ENCODE measurements around the gene ZNF593.

ZNF593 gene

GRCh38 chr1:26169669-26170471 is at the start of gene ZNF593:
Gene ZNF593, plus strand, starts transcription at chr1:26169908. Its CDS starts 76 bp downstream, at chr1:26169984.
- ChIA-PET POLR2A (interaction anchor here (0.9 to 2.0 kb wide), 10 partner anchors 10 to 126 kb away, joined by 3 to 19 read pairs (median 5); partner anchors contain the start of genes CATSPER4, CEP85 and FAM110D), CTCF (interaction anchor here (0.5 to 2.2 kb wide), 15 partner anchors 8 to 230 kb away, joined by 3 to 8 read pairs (median 3); partner anchors contain the start of gene CEP85)
- DNase-seq (ENCODE audit: extremely low spot score), result peak; percentile 99
- TF ChIP-seq ZNF384 (IDR thresholded peaks at IDR 0.05) (no peak), PKNOX1 (IDR thresholded peaks at IDR 0.05) (0 out of 2 replicates have a peak, but pooled peaks have one; percentile 19), BHLHE40 (IDR thresholded peaks at IDR 0.05; ENCODE audit: borderline replicate concordance) (no peak), LEF1 (IDR thresholded peaks at IDR 0.05; ENCODE audit: borderline replicate concordance) (no peak; the same call in 1 of the 2 replicates), HDGF (IDR thresholded peaks at IDR 0.05; ENCODE audit: borderline replicate concordance) (no peak), FOXM1 (IDR thresholded peaks at IDR 0.05; ENCODE audit: borderline replicate concordance) (no peak), SUZ12 (IDR thresholded peaks at IDR 0.05) (no peak), TARDBP (IDR thresholded peaks at IDR 0.05) (peak; percentile 77), FOXK2 (IDR thresholded peaks at IDR 0.05) (no peak), SP1 (IDR thresholded peaks at IDR 0.05) (no peak), ELF4 (IDR thresholded peaks at IDR 0.05) (peak; percentile 87), L3MBTL2 (conservative IDR thresholded peaks at IDR 0.05) (peak; percentile 53; the same call in 1 of the 2 replicates), FOXA1 (IDR thresholded peaks at IDR 0.05) (no peak), ARNT (IDR thresholded peaks at IDR 0.05) (peak; percentile 11; the same call in 1 of the 2 replicates), NFRKB (IDR thresholded peaks at IDR 0.05) (no peak), CTBP1 (IDR thresholded peaks at IDR 0.05; ENCODE audit: borderline replicate concordance) (no peak)

DNA sequence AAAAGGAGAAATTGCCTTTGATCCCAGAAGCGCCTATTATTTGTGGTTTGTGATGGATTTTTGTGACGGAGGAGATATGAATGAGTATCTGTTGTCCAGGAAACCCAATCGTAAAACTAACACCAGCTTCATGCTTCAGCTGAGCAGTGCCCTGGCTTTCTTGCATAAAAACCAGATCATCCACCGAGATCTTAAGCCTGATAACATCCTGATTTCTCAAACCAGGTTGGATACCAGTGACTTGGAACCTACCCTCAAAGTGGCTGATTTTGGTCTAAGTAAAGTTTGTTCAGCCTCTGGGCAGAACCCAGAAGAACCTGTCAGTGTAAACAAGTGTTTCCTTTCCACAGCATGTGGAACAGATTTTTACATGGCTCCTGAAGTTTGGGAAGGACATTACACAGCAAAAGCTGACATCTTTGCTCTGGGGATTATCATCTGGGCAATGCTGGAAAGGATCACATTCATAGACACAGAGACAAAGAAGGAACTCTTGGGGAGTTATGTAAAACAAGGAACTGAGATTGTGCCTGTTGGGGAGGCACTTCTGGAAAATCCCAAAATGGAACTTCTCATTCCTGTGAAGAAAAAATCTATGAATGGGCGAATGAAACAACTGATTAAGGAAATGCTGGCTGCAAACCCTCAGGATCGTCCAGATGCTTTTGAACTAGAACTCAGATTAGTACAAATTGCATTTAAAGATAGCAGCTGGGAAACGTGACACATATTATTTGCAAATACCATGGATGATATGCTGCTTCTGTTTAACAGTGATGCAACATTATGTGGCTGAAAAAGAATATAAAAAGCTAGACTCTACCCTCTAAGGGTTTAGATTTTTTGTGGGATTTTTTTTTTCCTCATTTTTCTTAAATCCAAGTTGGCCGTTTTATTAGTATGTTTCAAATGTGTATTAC is 47.6 kb upstream of the ZNF593 start:
- ChIA-PET POLR2A (interaction anchor here (1.0 to 1.4 kb wide), 3 partner anchors 9 to 29 kb away, joined by 3 to 7 read pairs (median 5); partner anchors contain the start of gene PDIK1L), CTCF (interaction anchor here (0.7 to 1.3 kb wide), 3 partner anchors 17 to 86 kb away, joined by 3 to 7 read pairs (median 3); no protein-coding TSS in a partner anchor)
- DNase-seq (ENCODE audit: extremely low spot score), result no peak
- TF ChIP-seq FOXK2 (IDR thresholded peaks at IDR 0.05) (no peak), SUZ12 (IDR thresholded peaks at IDR 0.05) (no peak), ARNT (IDR thresholded peaks at IDR 0.05) (no peak), FOXM1 (IDR thresholded peaks at IDR 0.05; ENCODE audit: borderline replicate concordance) (no peak), CTBP1 (IDR thresholded peaks at IDR 0.05; ENCODE audit: borderline replicate concordance) (no peak), NFRKB (IDR thresholded peaks at IDR 0.05) (no peak), LEF1 (IDR thresholded peaks at IDR 0.05; ENCODE audit: borderline replicate concordance) (no peak), FOXA1 (IDR thresholded peaks at IDR 0.05) (no peak), PKNOX1 (IDR thresholded peaks at IDR 0.05) (no peak), HDGF (IDR thresholded peaks at IDR 0.05; ENCODE audit: borderline replicate concordance) (no peak), ELF4 (IDR thresholded peaks at IDR 0.05) (no peak)

- POLR2A ChIA-PET, result interaction anchor here (1.4 kb wide), 2 partner anchors 9 to 10 kb away, joined by 3 to 5 read pairs; no protein-coding TSS in a partner anchor
- CTCF ChIA-PET, result interaction anchor here (0.8 to 1.3 kb wide), 3 partner anchors 22 to 88 kb away, joined by 3 to 7 read pairs (median 3); no protein-coding TSS in a partner anchor
- DNase-seq (ENCODE audit: extremely low spot score), result no peak
- TF ChIP-seq PKNOX1 (IDR thresholded peaks at IDR 0.05) (no peak), NFRKB (IDR thresholded peaks at IDR 0.05) (no peak)
Measured at GRCh38 chr1:26122988-26123973, 46.4 kb upstream of the ZNF593 start.

DNA sequence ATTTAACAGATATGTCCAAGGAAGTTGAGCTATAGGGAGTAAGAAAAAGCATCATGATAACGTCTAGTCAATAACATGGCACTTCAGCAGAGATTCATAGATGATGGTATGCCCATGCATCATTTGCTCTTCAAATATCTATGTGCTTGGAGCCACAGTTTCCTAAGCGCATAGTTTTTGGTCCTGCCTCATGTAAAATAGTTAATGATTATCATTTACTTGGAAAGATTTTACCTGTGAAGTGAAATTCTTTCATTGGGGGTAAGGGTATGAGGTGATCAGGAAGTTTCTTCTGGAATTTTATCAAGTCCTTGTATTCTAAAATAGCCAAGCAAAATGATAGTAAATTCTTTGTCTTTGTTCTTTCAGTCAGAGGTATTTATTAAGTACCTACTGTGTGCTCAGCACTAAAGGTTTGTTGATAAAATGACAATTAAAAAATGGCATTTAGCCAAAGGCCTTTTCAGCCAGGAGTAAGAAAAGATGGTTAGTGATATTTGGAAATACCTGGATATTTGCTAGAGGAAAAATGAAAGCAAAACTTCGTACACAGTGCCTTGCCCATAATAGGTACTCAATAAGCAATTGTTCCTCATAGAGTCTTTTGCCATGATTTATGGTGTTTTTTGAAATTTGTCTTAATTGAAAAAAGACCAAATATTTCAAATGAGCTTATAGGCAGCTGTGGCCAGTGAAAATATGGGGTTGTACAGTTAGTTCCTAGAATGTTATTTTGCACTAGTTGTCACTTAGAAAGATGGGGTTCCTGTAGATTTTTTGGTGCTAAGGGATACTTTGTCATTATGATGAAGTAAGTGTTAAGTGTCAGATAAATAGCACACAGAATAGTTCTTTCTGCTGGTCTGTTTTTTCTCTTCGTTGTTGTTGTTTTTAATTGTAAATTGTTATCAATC is 45.0 kb upstream of the ZNF593 start:
- DNase-seq (ENCODE audit: extremely low spot score), result no peak
- TF ChIP-seq ZNF384 (IDR thresholded peaks at IDR 0.05), result no peak
- no peak for TF ChIP-seq ELF4 (IDR thresholded peaks at IDR 0.05)
- TF ChIP-seq HDGF (IDR thresholded peaks at IDR 0.05; ENCODE audit: borderline replicate concordance), result no peak
- no peak for TF ChIP-seq FOXA1 (IDR thresholded peaks at IDR 0.05)
- no peak for TF ChIP-seq L3MBTL2 (conservative IDR thresholded peaks at IDR 0.05)
- TF ChIP-seq ARNT (IDR thresholded peaks at IDR 0.05), result no peak
- no peak for TF ChIP-seq LEF1 (IDR thresholded peaks at IDR 0.05; ENCODE audit: borderline replicate concordance)
- no peak for TF ChIP-seq SP1 (IDR thresholded peaks at IDR 0.05)
- no peak for TF ChIP-seq SUZ12 (IDR thresholded peaks at IDR 0.05)
- TF ChIP-seq NFRKB (IDR thresholded peaks at IDR 0.05), result no peak
- no peak for TF ChIP-seq FOXK2 (IDR thresholded peaks at IDR 0.05)
- no peak for TF ChIP-seq BHLHE40 (IDR thresholded peaks at IDR 0.05; ENCODE audit: borderline replicate concordance)
- no peak for TF ChIP-seq TARDBP (IDR thresholded peaks at IDR 0.05)
- TF ChIP-seq CTBP1 (IDR thresholded peaks at IDR 0.05; ENCODE audit: borderline replicate concordance), result no peak
- TF ChIP-seq PKNOX1 (IDR thresholded peaks at IDR 0.05), result no peak
- TF ChIP-seq FOXM1 (IDR thresholded peaks at IDR 0.05; ENCODE audit: borderline replicate concordance), result no peak
- CTCF ChIA-PET, result interaction anchor here (0.7 to 1.2 kb wide), 3 partner anchors 45 to 94 kb away, joined by 3 read pairs; partner anchors contain the start of gene ZNF593
- POLR2A ChIA-PET, result interaction anchor here (1.4 kb wide), 1 partner anchor 8 kb away, joined by 3 read pairs; no protein-coding TSS in a partner anchor

Measured in HEK293T (cell line).